Activated CD4-positive, CD25-positive, alpha-beta regulatory T cell treated with anti-CD3 and anti-CD28 coated beads, Interleukin-2, amount 50 U/mL, for 16 hours (primary cell): Measurements from ENCODE around the gene NOX5.

Experiments
- DNase-seq: peaks from one replicate; pipeline ENCODE4 v3.0.0-alpha.2; 2020; ENCODE audit warnings: low read depth, low spot score

NOX5 gene

DNA sequence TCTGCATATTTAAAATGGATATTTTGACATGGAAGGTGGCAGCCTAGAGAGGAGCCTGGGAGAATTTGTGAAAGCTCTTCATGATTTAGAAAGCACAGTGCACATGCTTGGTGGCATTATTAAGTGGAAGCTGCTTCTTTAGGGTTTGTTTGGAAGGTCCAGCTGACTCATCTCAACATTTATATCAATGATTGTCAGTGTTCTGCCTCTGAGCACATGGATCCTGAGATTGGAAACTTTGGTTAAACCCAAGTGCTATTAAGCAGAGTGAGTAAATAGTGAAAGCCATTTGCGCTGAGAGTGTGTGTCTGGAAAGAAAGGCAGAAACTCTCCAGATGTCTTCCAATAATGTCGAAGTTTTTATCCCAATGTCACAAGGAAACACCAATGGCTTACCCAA lies 7.4 kb downstream of the NOX5 start:
- no peak for DNase-seq

DNA sequence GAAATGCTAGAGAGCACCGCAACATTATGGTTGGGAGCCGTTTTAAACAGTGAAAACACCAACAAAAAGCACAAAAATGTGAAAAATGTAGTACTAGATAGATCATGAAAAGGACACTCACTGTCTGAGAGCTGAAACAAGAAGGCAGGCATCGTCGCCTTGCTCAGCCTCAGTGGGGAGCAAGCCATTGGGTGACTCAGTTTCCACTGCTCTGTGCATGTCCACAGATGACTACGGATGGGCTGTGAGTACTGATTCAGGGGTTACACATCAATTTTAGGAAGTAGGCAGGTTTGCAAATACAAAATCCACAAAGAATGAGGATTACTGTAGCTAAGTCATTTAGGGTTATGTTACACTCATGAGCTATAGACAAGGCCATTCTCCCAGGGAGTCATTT lies 10.8 kb downstream of the NOX5 start:
- no peak for DNase-seq

DNA sequence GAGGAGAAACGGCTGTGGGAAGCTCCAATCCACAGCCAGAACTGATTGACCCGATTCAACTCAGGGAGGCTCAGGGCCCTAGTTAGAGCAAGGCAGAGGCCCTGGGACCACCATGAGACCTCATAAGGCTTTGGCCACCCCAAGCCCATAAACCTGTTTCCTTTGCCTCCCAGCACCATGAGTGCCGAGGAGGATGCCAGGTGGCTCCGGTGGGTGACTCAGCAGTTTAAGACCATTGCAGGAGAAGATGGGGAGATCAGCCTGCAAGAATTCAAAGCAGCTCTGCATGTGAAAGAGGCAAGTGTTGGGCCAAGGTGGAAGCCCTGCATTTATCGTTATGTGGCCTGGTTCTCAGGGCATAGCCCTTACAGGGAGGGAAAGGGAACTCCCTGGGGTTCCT lies 11.9 kb downstream of the NOX5 start:
- DNase-seq: no peak

DNA sequence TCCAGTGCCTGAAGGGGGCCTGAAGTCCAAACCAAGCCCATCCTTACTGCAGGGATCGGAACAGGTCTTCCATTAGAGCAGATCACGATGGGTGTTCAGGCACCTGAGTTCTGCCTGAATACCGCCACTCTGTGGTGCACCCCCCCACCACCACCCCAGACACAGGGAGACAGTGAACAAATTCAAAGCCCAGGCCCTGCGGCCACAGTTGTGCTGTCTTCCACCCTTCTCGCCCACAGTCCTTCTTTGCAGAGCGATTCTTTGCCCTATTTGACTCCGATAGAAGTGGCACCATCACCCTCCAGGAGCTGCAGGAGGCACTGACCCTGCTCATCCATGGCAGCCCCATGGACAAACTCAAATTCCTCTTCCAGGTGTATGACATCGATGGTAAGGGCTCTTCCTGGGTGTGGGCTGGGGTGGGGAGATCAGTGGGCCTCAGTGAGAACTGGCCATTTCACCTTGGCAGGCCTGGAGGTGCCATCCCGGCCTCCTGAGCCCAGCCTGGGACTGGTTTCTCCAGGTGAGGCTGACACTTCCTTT lies 13.6 kb downstream of the NOX5 start:
- no peak for DNase-seq

DNA sequence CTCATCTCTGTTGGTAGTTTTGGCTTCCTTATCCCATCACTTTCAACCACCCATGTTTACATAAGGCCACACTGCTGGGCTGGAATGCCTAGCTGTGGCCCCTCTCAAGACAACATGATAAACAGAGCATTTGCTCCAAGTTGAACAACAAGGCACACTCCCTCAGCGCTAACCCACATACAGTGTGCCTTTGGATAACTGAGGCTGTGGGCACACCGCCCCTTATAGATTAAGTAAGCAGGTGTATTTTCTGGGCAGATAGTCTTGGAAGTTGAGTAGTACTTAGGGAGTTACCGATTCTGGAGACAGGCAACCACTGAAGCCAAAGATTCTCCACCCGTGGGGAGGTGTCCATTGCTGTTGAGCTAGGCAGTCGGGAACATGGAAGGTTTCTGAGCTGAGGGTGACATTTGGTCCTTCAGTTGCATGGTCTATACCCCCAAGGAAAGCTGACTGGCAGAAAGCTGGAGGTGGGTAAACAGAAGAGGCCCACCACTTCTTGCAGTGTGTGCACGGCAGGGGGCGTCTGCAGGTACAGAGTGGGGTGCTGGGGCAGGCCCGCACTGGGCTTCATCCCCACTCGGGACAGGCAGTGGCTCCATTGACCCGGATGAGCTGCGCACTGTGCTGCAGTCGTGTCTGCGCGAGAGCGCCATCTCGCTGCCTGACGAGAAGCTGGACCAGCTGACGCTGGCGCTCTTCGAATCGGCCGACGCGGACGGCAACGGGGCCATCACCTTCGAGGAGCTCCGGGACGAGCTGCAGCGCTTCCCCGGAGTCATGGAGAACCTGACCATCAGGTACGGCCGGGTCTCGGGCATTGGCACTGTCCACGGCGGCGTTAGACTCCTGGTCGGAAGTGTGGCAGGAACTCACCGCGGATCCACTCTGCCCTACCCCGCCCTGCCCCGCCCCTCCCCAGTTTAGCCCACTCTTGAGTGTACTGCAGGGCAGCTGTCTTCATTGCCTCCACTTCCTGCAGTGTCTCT lies 16.8 kb downstream of the NOX5 start:
- no peak for DNase-seq

DNA sequence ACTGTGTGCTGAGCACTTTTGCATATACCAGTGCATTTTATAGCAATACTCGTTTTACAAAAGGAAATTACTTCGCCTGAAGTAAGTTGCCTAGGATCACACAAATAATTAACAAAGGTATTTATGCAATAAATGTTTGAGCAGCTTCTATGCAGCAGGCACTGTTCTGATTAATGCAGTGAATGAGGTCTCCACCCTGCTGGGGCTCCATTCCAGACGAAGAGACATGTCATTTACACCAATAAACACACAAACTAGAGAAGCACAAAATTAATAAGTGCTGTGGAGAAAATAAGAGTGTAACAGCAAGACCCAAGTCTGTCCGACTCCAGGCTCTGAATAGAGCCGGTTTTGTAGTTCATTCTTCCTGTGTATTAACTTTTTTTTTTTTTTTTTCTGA lies 17.5 kb downstream of the NOX5 start:
- DNase-seq: no peak

DNA sequence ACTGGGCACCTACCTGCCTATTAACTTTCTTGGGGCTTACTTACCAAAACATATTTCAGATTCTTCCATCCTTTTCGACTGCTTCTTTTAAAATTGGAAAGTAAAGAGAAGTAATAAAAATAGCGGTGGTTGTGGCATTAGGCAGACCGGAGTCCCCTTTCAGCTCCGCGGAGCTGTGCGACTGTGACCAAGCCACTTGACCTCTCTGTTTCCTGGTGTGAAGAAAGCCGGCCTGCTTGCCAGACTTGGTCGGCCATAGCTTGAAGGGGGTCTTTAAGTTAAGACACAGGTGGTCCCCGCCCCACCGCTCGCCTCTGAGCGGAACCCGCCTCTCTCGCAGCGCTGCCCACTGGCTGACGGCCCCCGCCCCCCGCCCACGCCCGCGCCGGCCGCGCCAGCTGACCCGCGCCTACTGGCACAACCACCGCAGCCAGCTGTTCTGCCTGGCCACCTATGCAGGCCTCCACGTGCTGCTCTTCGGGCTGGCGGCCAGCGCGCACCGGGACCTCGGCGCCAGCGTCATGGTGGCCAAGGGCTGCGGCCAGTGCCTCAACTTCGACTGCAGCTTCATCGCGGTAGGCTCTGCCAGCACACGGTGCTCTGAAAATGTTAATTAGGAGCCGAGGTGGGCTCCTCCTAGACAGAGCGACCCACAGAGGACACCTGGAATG lies 18.3 kb downstream of the NOX5 start:
- no peak for DNase-seq

DNA sequence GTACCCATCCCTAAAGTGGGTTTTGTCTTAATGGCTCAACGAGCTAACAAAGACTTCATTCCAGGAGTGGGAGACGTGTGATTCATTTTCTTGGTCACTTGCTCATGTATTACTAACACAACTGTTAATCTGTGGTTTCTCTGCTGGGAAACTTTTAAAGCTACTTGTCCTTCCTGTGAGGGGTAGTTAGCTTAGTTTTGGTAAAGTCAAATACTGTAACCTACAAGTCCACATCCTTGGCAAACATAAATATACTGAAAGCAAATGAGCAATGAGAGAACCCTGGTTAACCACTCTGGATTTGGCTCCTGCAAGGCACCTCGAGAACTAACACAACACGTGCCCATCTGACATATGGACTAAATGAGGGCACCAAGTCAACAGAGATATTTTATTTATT lies 19.9 kb downstream of the NOX5 start:
- DNase-seq: no peak

DNA sequence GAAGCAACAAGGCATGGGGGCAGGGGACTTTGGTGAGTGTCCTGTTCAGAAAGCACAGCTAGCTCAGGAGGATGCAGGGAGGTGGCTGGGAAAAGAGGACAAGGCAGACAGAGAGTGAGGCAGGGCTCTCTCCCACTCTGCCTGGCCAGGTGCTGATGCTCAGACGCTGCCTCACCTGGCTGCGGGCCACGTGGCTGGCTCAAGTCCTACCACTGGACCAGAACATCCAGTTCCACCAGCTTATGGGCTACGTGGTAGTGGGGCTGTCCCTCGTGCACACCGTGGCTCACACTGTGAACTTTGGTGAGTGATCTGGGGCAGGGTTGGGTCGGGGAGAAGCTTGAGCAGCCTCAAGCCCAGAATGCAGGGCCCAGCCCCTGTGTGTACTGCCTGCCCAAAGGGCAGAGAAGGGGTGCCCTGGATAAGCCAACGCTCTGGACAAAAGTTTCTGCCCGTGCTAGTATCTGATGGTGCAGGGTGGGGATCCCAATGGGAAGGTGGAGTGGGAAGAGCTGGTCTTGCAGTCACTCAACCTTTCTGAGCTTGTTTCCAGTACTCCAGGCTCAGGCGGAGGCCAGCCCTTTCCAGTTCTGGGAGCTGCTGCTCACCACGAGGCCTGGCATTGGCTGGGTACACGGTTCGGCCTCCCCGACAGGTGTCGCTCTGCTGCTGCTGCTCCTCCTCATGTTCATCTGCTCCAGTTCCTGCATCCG lies 20.9 kb downstream of the NOX5 start:
- no peak for DNase-seq

DNA sequence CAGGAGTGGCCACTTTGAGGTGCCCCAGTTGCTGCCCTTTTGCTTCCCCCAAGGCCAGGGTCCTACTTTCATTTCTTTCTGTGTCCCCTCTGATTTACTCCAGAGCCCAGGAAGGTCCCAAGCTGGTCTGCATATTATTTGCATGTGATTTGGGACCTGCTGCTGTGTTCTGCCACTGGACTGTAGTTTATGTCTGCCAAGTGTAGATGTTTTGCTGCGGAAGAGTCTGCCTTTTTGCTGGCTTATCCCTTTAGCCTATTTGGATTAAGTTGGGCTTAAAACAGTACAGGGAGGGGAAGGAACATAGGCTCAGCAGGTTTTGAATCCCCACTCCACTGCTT lies 21.4 kb downstream of the NOX5 start:
- DNase-seq: no peak

DNA sequence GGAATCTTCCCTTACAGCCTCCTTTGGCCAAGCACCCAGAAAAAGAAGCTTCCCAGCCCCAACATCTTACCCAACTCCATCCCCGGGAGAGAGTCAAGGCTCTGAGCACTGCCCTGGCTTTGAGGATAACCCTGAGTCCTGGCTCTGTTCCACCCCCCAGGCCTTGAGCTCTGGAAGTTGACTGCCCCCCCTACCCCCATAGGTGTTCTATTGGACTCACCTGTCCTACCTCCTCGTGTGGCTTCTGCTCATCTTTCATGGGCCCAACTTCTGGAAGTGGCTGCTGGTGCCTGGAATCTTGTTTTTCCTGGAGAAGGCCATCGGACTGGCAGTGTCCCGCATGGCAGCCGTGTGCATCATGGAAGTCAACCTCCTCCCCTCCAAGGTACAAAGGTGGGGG lies 22.3 kb downstream of the NOX5 start:
- DNase-seq: no peak

DNA sequence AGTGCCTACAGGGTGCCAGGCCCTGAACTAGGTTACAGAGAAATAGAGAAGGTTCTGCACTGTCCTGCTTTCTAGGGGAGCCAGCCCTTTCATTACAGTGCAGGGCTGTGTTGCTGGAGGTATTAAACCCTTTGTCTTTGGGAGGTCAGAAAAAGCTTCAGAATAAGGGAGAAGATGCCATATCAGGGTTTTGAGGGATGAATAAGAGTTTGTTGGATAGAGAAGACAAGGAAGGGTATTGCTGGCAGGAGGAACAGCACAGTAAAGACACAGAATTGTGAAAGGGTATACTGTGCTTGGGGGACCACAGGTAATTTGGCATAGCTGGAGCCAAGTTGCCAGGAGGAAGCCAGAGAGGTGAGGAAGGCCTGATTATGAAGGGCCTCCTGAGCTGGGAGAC lies 23.0 kb downstream of the NOX5 start:
- DNase-seq: no peak

DNA sequence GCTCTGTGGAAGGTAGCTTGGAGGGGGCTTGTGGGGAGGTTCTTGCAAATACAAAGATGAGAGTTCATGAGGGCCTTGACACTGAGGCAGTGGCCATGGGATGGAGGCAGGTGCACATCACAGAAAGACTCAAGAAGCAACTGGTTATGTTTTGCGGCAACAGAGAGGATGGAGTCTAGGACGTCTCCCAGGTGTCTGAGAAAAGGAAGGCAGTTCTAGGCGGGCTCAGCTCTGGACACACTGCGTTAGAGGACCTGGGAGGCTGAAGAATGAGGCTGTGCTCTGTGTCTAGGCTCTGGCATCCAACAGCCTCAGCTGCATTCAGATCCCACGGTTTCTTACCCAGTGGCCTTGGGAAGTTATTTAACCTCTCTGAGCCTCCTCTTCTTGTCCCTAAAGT lies 23.5 kb downstream of the NOX5 start:
- DNase-seq: no peak

DNA sequence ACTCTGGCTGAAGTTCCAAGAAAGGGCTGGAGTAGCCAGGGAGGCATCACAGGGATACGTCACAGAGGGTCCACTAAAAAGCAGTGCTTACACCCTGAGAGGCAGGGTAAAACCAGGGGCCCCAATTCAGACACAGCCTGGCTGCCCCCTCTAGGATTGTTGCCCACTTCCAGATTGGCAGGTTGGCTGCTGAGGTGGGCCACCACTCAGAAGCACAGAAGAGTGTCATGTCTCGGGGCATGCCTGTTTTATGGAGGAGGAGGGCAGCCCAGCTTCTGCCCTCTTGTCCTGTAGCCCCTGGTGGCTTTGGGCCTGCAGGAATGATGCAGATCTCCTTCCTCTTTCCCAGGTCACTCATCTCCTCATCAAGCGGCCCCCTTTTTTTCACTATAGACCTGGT lies 24.0 kb downstream of the NOX5 start:
- no peak for DNase-seq

DNA sequence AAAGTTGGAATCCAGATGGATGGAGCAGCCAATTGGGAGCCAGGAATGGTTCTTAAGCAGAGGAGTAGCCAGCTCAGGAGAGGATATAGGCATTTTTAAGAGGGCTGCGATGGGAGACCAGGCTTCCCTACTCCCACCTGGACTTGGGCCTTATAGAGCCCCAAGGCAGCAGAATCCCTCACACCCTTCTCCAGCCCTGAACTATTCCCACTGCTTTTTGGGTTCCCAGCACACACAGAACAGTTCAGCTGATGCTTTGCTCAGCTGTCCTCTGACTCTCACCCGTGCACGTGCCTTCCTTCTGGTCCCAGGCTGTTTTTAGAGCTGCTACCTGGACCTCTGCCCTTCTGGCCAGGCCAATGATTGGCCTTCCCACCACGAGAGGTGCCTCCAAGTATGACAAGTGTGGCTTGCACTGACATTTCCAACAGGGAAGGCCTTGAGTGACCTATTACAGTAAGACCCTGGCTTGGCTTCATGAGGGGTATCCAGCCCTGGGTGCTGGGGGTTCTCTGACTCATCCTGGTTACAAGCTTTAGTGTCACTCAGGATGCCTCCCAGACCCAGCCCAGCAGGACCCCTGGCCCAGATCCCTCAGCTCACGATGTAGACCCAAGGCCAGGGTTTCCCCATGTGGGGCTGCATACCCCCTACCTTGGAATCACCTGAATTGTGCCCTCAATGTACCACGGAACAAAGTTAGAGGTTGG lies 25.2 kb downstream of the NOX5 start:
- DNase-seq: no peak

DNA sequence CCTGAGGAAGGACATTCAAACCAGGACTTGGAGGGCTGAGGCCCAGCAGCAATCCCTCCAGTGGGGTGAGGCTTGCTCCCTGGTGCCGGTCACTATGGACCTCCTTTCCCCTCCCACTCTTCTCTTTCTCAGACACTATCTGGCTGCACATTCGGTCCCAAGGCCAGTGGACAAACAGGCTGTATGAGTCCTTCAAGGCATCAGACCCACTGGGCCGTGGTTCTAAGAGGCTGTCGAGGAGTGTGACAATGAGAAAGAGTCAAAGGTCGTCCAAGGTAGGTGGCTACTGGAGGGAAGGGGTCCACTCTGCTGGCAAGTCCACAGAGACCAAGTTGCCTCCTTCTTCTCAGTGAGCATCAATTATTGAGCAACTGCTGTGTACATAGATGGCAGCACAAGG lies 28.0 kb downstream of the NOX5 start:
- no peak for DNase-seq

DNA sequence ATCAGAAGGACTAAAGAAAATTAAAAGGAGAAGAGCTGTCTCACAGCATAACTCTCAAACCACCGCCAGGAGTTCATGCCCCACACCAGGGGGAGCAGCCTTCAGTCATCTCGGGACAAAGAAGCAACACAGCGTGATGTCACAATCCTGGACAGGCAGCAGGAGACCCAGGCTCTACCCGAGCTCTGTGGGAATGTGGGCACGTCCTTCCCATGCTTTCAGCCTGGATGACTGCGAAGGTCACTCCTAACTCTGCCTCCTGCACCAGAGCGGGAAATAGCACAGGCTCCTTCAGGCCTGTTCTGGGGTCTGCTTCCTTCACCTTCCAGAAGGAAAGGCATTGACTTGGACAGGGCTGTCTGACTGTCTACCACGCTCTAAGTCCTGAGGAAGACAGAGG lies 31.3 kb downstream of the NOX5 start:
- DNase-seq: no peak

DNA sequence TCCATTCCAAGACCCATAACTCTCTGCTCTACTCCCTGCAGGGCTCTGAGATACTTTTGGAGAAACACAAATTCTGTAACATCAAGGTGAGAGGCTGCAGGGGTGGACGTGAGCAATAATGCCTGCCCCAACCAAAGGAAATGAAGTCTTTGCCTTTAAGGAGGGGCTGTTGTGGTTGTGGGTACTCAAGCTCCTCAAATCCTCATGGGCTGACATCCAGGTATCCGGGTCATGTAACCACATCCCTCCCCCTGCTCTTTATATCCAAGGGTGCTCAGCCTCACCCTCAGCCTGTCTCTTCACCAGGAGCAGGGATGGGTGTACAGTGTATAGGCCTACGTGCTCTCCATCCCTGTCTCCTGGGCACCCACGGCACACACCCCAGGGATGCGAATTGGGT lies 32.3 kb downstream of the NOX5 start:
- no peak for DNase-seq

DNA sequence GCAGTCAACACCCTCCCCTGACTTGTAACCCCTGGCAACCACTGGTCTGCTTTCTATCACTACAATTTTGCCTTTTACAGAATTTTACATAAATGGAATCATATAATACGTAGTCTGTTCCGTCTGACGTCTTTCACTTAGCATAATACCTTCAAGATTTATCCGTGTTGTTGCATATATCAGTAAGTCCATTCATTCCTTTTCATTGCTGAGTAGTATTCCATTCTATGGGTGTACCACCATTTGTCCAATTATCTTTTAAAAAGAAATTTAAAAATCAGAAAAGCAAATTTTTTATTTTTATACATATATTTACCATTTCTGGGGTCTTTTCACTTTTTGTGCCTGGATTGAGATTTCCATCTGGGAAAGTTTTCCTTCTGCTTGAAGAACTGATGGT lies 35.5 kb downstream of the NOX5 start:
- DNase-seq: no peak

DNA sequence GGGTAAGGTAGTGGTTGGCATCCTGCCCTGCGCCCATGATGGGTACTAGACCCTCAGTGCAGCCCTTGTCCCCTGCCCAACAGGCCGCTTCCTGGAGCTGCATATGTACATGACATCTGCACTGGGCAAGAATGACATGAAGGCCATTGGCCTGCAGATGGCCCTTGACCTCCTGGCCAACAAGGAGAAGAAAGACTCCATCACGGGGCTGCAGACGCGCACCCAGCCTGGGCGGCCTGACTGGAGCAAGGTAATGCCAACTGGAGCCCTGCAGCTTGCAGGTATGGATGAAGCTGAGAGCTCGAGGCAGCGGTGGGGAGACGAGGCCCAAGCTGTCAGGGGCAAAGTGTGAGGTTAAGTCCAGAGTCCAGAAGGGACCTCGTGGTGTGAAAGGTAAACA lies 40.8 kb downstream of the NOX5 start:
- no peak for DNase-seq

DNA sequence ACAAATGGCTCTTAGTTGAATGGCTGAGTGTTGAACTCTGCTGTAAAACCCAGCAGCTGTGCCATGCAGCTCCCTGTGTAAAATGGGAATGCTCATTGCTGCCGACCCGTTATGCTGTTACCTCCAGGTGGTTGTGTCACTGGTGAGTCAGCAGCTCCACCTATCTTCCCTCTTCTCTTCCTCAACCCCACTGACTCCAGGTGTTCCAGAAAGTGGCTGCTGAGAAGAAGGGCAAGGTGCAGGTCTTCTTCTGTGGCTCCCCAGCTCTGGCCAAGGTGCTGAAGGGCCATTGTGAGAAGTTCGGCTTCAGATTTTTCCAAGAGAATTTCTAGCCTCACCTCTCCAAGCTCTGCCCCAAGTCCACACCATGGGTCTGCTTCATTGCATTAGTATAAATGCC lies 41.9 kb downstream of the NOX5 start:
- no peak for DNase-seq
